ENCODE results near the gene NFATC2.
"Not testable (repeated sequence)": the region's sequence is repeated elsewhere in the genome, so short reads cannot be mapped to it uniquely, and the experiment has no call there.

The NFATC2 gene

GRCh38 chr20:51484141-51484815 lies 58.2 kb downstream of the NFATC2 start:
- H3K27me3 ChIP-seq (ENCODE audit: control insufficient read depth, insufficient read depth, low read length) = no peaks in the 10 kb centered on the region
- H3K36me3 ChIP-seq (ENCODE audit: control insufficient read depth, insufficient read depth, low read length) = no peaks in the 10 kb centered on the region
- H3K9ac ChIP-seq (ENCODE audit: low read length) = no peak overlapping the region
- H3K4me1 ChIP-seq (ENCODE audit: control insufficient read depth, insufficient read depth, low read length) = peaks cover 5% of the 10 kb centered on the region; the same call in 1 of the 2 replicates
- no peak overlapping the region for H3K27ac ChIP-seq (ENCODE audit: low read depth, low read length)
- no peaks in the 10 kb centered on the region for H3K9me3 ChIP-seq (ENCODE audit: control insufficient read depth, insufficient read depth, low read depth, low read length)
- H3K4me3 ChIP-seq (ENCODE audit: low read depth, low read length) = no peak overlapping the region

- no peak overlapping the region for H3K27ac ChIP-seq (ENCODE audit: low read depth, low read length)
- peaks cover 5% of the 10 kb centered on the region; the same call in 1 of the 2 replicates for H3K4me1 ChIP-seq (ENCODE audit: control insufficient read depth, insufficient read depth, low read length)
- H3K36me3 ChIP-seq (ENCODE audit: control insufficient read depth, insufficient read depth, low read length) = no peaks in the 10 kb centered on the region
- no peak overlapping the region for H3K9ac ChIP-seq (ENCODE audit: low read length)
- H3K4me3 ChIP-seq (ENCODE audit: low read depth, low read length) = no peak overlapping the region
- no peaks in the 10 kb centered on the region for H3K9me3 ChIP-seq (ENCODE audit: control insufficient read depth, insufficient read depth, low read depth, low read length)
- no peaks in the 10 kb centered on the region for H3K27me3 ChIP-seq (ENCODE audit: control insufficient read depth, insufficient read depth, low read length)
These were observed 59.6 kb downstream of the NFATC2 start for GRCh38 chr20:51482836-51483473.

- H3K27ac ChIP-seq (ENCODE audit: low read depth, low read length) = no peak overlapping the region
- no peaks in the 10 kb centered on the region for H3K27me3 ChIP-seq (ENCODE audit: control insufficient read depth, insufficient read depth, low read length)
- no peaks in the 10 kb centered on the region for H3K36me3 ChIP-seq (ENCODE audit: control insufficient read depth, insufficient read depth, low read length)
- H3K4me3 ChIP-seq (ENCODE audit: low read depth, low read length) = no peak overlapping the region
- no peak overlapping the region for H3K9ac ChIP-seq (ENCODE audit: low read length)
- no peaks in the 10 kb centered on the region for H3K9me3 ChIP-seq (ENCODE audit: control insufficient read depth, insufficient read depth, low read depth, low read length)
- no peaks in the 10 kb centered on the region for H3K4me1 ChIP-seq (ENCODE audit: control insufficient read depth, insufficient read depth, low read length)
These were observed 61.1 kb downstream of the NFATC2 start for GRCh38 chr20:51481341-51481914.

- no peak overlapping the region for H3K4me3 ChIP-seq (ENCODE audit: low read depth, low read length)
- no peak overlapping the region for H3K9ac ChIP-seq (ENCODE audit: low read length)
- no peaks in the 10 kb centered on the region for H3K27me3 ChIP-seq (ENCODE audit: control insufficient read depth, insufficient read depth, low read length)
- H3K9me3 ChIP-seq (ENCODE audit: control insufficient read depth, insufficient read depth, low read depth, low read length) = no peaks in the 10 kb centered on the region
- H3K36me3 ChIP-seq (ENCODE audit: control insufficient read depth, insufficient read depth, low read length) = no peaks in the 10 kb centered on the region
- H3K4me1 ChIP-seq (ENCODE audit: control insufficient read depth, insufficient read depth, low read length) = no peaks in the 10 kb centered on the region
- H3K27ac ChIP-seq (ENCODE audit: low read depth, low read length) = no peak overlapping the region
These were observed 61.8 kb downstream of the NFATC2 start for GRCh38 chr20:51480507-51481270.

GRCh38 chr20:51476106-51476505 lies 66.4 kb downstream of the NFATC2 start:
- H3K27me3 ChIP-seq (ENCODE audit: control insufficient read depth, insufficient read depth, low read length); H3K4me1 ChIP-seq (ENCODE audit: control insufficient read depth, insufficient read depth, low read length); H3K36me3 ChIP-seq (ENCODE audit: control insufficient read depth, insufficient read depth, low read length); H3K27ac ChIP-seq (ENCODE audit: low read depth, low read length); H3K9me3 ChIP-seq (ENCODE audit: control insufficient read depth, insufficient read depth, low read depth, low read length); H3K4me3 ChIP-seq (ENCODE audit: low read depth, low read length); H3K9ac ChIP-seq (ENCODE audit: low read length): not testable (repeated sequence)

DNA sequence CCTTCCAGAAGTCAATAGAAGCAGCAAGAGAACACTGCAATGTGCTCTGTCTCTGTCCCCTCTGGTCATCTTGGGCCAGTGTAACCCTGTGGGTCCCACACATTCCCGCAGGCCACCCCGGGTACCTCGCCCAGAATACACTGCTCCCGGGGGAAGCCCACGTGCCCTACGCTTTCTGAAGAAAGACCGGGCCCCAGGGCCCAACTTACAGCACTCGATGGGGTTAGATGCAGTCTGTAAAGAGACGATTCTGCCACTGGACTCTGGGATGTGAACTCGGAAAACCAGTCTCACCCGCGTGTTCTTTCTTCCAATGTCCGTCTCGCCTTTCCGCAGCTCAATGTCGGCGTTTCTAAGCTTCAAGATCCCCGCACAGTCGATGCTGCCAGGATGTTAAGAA lies 68.7 kb downstream of the NFATC2 start:
- no peaks in the 10 kb centered on the region for H3K36me3 ChIP-seq (ENCODE audit: control insufficient read depth, insufficient read depth, low read length)
- H3K9ac ChIP-seq (ENCODE audit: low read length) = no peak overlapping the region
- no peak overlapping the region for H3K27ac ChIP-seq (ENCODE audit: low read depth, low read length)
- no peak overlapping the region for H3K4me3 ChIP-seq (ENCODE audit: low read depth, low read length)
- no peaks in the 10 kb centered on the region for H3K27me3 ChIP-seq (ENCODE audit: control insufficient read depth, insufficient read depth, low read length)
- H3K4me1 ChIP-seq (ENCODE audit: control insufficient read depth, insufficient read depth, low read length) = peaks cover 11% of the 10 kb centered on the region
- H3K9me3 ChIP-seq (ENCODE audit: control insufficient read depth, insufficient read depth, low read depth, low read length) = no peaks in the 10 kb centered on the region

- H3K9ac ChIP-seq (ENCODE audit: low read length) = no peak overlapping the region
- H3K36me3 ChIP-seq (ENCODE audit: control insufficient read depth, insufficient read depth, low read length) = no peaks in the 10 kb centered on the region
- no peak overlapping the region for H3K4me3 ChIP-seq (ENCODE audit: low read depth, low read length)
- H3K27ac ChIP-seq (ENCODE audit: low read depth, low read length) = no peak overlapping the region
- H3K4me1 ChIP-seq (ENCODE audit: control insufficient read depth, insufficient read depth, low read length) = peaks cover 11% of the 10 kb centered on the region
- H3K27me3 ChIP-seq (ENCODE audit: control insufficient read depth, insufficient read depth, low read length) = no peaks in the 10 kb centered on the region
- no peaks in the 10 kb centered on the region for H3K9me3 ChIP-seq (ENCODE audit: control insufficient read depth, insufficient read depth, low read depth, low read length)
These were observed 69.3 kb downstream of the NFATC2 start for GRCh38 chr20:51473256-51473655.

GRCh38 chr20:51470907-51471411 lies 71.6 kb downstream of the NFATC2 start:
- Histone ChIP-seq H3K9ac (ENCODE audit: low read length) (no peak overlapping the region), H3K27me3 (ENCODE audit: control insufficient read depth, insufficient read depth, low read length) (no peaks in the 10 kb centered on the region), H3K4me3 (ENCODE audit: low read depth, low read length) (no peak overlapping the region), H3K27ac (ENCODE audit: low read depth, low read length) (no peak overlapping the region), H3K36me3 (ENCODE audit: control insufficient read depth, insufficient read depth, low read length) (no peaks in the 10 kb centered on the region), H3K4me1 (ENCODE audit: control insufficient read depth, insufficient read depth, low read length) (peaks cover 11% of the 10 kb centered on the region), H3K9me3 (ENCODE audit: control insufficient read depth, insufficient read depth, low read depth, low read length) (no peaks in the 10 kb centered on the region)

GRCh38 chr20:51470499-51470820 lies 72.1 kb downstream of the NFATC2 start:
- H3K27ac ChIP-seq (ENCODE audit: low read depth, low read length) = no peak overlapping the region
- peaks cover 11% of the 10 kb centered on the region for H3K4me1 ChIP-seq (ENCODE audit: control insufficient read depth, insufficient read depth, low read length)
- no peak overlapping the region for H3K9ac ChIP-seq (ENCODE audit: low read length)
- H3K36me3 ChIP-seq (ENCODE audit: control insufficient read depth, insufficient read depth, low read length) = no peaks in the 10 kb centered on the region
- no peaks in the 10 kb centered on the region for H3K9me3 ChIP-seq (ENCODE audit: control insufficient read depth, insufficient read depth, low read depth, low read length)
- H3K4me3 ChIP-seq (ENCODE audit: low read depth, low read length) = no peak overlapping the region
- no peaks in the 10 kb centered on the region for H3K27me3 ChIP-seq (ENCODE audit: control insufficient read depth, insufficient read depth, low read length)

GRCh38 chr20:51469578-51470498 lies 72.7 kb downstream of the NFATC2 start:
- Histone ChIP-seq H3K27me3 (ENCODE audit: control insufficient read depth, insufficient read depth, low read length) (no peaks in the 10 kb centered on the region), H3K9me3 (ENCODE audit: control insufficient read depth, insufficient read depth, low read depth, low read length) (no peaks in the 10 kb centered on the region), H3K4me1 (ENCODE audit: control insufficient read depth, insufficient read depth, low read length) (peaks cover 11% of the 10 kb centered on the region), H3K27ac (ENCODE audit: low read depth, low read length) (no peak overlapping the region), H3K4me3 (ENCODE audit: low read depth, low read length) (no peak overlapping the region), H3K9ac (ENCODE audit: low read length) (no peak overlapping the region), H3K36me3 (ENCODE audit: control insufficient read depth, insufficient read depth, low read length) (no peaks in the 10 kb centered on the region)
